ENCODE results near the gene IMPA2.

The IMPA2 gene

GRCh38 chr18:12012697-12013096 lies 31.4 kb downstream of the IMPA2 start:
- no peak for TF ChIP-seq POLR2A (IDR thresholded peaks at IDR 0.05; ENCODE audit: low read length)
- TF ChIP-seq GATA1 (IDR thresholded peaks at IDR 0.05; ENCODE audit: low read depth, low read length), result no peak
- no peak for DNase-seq

DNA sequence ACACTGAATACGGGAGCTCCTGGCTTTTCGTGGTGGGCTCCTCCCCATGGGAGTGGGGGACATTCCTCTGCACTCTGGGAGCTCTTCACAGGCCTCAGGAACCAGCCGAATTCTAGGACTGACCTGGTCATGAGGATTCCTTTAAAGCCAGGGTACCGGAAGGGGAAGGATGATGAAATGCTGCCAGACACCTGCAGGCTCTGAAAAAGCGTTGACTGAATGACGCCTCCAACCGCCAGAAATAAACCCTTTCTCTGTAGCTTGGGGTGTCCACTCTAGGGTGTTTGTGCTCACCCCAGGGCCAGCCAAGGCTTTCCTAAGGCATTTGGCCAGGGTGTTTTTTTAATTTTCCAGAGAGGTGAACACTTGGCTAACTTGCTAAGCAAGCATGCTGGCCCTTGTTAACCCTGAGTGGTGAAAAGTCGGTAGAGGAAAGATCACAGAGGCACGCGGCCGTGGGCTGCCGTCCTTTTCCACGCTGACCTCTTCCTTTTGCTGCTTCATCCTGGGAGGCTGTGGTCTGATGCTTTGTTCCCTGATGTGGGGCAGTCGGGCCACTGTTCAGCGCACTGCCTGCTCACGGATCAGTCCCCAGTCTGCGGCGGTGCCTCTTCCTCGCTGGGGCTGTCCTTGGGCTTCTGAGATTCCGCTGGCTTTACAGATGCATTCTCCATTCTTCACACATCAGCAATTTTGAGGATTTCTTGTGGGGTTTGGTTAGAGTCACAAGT lies 32.0 kb downstream of the IMPA2 start:
- TF ChIP-seq POLR2A (IDR thresholded peaks at IDR 0.05; ENCODE audit: low read length) (no peak), GATA1 (IDR thresholded peaks at IDR 0.05; ENCODE audit: low read depth, low read length) (no peak)

DNA sequence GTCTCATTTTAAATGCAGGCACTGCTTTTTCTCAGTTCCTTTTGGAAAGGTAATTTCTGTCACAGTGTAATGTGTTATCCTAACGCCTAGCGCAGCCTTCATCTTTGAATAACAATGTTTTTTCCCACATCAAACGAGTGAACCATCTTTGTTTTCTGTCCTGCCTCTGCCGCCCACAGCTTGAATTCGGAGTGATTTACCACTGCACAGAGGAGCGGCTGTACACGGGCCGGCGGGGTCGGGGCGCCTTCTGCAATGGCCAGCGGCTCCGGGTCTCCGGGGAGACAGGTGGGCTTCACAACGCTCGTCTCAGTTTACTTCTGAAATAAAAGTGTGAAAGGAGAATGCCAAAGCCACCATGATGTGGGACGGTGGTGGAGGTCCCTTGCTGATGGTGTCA lies 32.8 kb downstream of the IMPA2 start:
- no peak for DNase-seq
- TF ChIP-seq POLR2A (IDR thresholded peaks at IDR 0.05; ENCODE audit: low read length) (no peak), GATA1 (IDR thresholded peaks at IDR 0.05; ENCODE audit: low read depth, low read length) (no peak)

More for the DNA sequence above, 32.0 kb downstream of the IMPA2 start:
- DNase-seq, result no peak

DNA sequence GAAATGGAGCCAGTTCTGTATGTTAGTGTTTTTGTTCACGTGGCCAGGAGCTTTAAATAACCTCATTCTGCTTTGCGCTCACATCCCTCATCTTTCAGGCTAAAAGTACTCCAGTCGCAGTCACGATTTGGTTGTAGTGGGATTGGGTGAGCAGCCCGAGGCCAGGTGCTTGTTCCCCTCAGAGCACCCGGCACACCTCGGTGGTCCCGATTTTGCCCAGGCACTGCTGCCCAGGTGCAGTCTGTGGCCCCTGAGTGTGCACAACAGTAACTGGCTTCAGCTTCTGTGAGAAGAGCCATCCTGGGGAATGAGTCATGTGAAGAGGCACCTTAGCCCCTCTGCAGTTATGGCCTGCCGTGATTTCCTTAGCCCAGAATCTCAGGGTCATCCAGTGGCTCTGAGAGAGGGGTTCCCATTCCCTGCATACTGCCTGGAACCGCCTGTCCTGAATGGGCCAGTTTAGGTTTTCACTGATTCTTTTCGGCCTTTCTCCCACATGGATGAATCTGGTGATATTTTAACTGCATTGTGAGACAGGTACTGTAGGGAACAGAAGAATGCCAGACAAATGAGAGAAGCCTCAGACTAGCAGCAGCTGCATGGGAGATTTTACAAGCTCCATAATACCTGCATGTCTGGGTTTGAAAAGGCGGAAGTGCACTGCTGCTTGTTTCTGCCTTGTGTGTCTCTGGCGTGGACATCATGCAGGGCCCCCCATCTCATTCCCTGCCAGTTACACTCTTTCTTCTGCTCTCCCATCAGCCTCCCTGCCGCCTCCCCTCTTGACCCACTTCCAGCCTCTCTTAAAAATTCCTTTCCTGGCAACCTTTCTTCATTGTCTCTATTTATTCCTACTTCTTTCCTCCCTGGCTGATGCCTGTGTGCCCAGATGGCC lies 33.5 kb downstream of the IMPA2 start:
- TF ChIP-seq POLR2A (IDR thresholded peaks at IDR 0.05; ENCODE audit: low read length) (no peak), GATA1 (IDR thresholded peaks at IDR 0.05; ENCODE audit: low read depth, low read length) (no peak)
- no peak for DNase-seq

DNA sequence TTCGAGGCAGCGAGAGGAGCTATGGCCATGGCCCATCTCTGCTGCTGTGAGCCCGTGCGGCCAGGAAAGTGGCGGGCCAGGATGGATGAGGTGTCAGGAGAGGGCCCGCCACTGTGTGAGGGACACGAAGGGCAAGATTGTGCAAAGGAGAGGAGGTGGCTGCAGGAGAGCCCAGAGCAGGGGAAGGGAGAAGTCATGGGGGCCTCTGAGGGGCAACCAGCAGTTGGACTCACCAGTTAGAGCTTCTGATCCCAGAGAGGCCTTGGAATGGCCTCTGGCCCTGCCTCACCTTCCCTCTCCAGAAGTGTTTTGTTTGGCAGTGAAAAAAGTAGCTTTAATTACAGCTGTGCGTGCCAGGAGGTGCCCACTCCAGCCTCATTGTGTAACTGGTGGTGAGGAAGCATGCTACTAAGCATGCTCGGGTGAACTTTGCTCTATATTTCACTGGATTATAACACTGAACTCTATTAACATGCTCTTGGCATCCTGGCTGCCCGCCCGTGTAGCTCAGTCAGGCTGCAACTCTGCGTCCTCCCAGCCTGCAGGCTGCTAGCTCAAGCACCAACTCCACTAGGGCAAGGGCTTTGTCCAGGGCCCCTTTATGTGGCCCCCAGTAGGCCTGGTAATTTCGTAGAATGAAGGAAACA lies 34.2 kb downstream of the IMPA2 start:
- no peak for TF ChIP-seq GATA1 (IDR thresholded peaks at IDR 0.05; ENCODE audit: low read depth, low read length)
- no peak for TF ChIP-seq POLR2A (IDR thresholded peaks at IDR 0.05; ENCODE audit: low read length)
- DNase-seq, result no peak

- TF ChIP-seq GATA1 (IDR thresholded peaks at IDR 0.05; ENCODE audit: low read depth, low read length) (no peak), POLR2A (IDR thresholded peaks at IDR 0.05; ENCODE audit: low read length) (no peak)
- DNase-seq, result no peak
These were observed 35.8 kb downstream of the IMPA2 start for GRCh38 chr18:12017081-12017480.

- TF ChIP-seq POLR2A (IDR thresholded peaks at IDR 0.05; ENCODE audit: low read length), result no peak
- TF ChIP-seq GATA1 (IDR thresholded peaks at IDR 0.05; ENCODE audit: low read depth, low read length), result no peak
These were observed 37.6 kb downstream of the IMPA2 start for GRCh38 chr18:12018861-12019260.

GRCh38 chr18:12021077-12021476 lies 39.8 kb downstream of the IMPA2 start:
- DNase-seq, result no peak
- TF ChIP-seq POLR2A (IDR thresholded peaks at IDR 0.05; ENCODE audit: low read length), result no peak
- no peak for TF ChIP-seq GATA1 (IDR thresholded peaks at IDR 0.05; ENCODE audit: low read depth, low read length)

More at GRCh38 chr18:12018861-12019260, 37.6 kb downstream of the IMPA2 start:
- no peak for DNase-seq

DNA sequence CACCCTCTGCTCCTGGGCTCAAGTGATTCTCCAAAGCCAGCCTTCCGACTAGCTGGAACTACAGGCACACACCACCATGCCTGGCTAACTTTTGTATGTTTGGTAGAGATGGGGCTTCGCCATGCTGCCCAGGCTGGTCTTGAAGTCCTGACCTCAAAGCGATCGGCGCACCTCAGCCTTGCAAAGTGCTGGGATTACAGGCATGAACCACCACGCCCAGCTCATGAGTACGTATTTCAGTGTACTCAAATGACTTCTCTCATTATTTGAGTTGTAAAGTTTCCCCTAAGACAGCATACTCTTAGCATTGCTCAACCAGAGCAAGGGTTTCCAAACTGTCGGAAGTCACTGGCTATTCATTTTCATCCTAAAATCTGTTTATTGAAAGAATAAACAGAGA lies 40.3 kb downstream of the IMPA2 start:
- TF ChIP-seq GATA1 (IDR thresholded peaks at IDR 0.05; ENCODE audit: low read depth, low read length) (no peak), POLR2A (IDR thresholded peaks at IDR 0.05; ENCODE audit: low read length) (no peak)
- DNase-seq, result no peak

- TF ChIP-seq GATA1 (IDR thresholded peaks at IDR 0.05; ENCODE audit: low read depth, low read length) (no peak), POLR2A (IDR thresholded peaks at IDR 0.05; ENCODE audit: low read length) (no peak)
- no peak for DNase-seq
These were observed 42.1 kb downstream of the IMPA2 start for GRCh38 chr18:12023375-12023774.

DNA sequence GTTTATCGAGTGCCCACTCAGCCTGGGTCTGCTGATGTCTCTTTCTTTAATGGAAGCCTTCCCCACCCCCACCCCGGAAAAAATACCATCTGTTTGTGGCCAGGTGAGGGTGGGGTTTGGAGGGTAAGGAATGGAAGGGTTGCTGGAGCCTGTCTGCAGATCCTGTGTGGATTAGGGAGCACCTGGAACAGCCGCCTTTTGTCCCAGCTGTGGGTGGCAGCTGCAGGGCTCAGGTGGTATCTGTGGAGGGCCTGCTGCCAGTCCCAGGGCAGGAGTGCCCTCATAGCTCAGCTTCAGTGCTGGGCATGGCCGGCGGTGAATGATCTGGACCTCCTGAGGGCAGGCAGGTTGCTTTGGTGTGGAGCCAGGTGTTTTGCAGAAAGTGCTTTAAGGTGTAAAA lies 45.3 kb downstream of the IMPA2 start:
- TF ChIP-seq POLR2A (IDR thresholded peaks at IDR 0.05; ENCODE audit: low read length), result no peak
- no peak for TF ChIP-seq GATA1 (IDR thresholded peaks at IDR 0.05; ENCODE audit: low read depth, low read length)
- DNase-seq, result no peak

DNA sequence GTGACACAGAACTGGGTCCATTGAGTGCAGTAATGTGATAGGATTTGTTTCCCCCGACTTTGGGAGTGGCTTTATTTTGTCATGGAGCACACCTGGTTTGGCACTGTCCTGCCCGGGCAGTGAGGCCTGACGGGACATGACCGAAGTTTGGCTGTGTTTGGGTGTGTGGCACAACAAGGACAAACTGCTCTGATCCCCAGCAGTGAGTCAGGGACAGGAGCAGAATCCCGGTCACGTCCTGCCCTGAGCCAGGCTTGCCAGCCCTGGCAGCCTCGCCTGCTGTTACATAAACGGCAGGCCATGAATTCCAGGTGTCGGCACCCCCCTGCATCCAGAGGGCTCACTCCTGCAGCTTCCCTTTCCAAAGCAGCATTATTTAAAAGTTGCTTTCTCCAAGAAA lies 45.7 kb downstream of the IMPA2 start:
- no peak for DNase-seq
- TF ChIP-seq POLR2A (IDR thresholded peaks at IDR 0.05; ENCODE audit: low read length) (no peak), GATA1 (IDR thresholded peaks at IDR 0.05; ENCODE audit: low read depth, low read length) (no peak)

DNA sequence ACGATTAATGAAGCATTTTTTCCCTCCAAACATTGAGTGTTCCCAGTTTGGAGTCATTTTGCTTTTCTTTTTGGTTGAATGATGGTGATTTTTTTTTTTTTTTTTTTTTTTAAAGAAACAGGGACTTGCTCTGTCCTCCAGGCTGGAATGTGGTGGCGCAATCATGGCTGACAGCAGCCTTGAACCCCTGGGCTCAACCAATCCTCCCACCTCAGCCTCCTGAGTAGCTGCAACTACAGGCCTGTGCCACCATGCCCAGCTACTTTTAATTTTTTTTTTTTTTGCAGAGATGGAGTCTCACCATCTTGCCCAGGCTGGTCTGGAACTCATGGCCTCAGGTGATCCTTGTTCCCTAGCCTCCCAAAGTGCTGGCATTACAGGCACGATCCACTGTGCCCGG lies 46.2 kb downstream of the IMPA2 start:
- DNase-seq, result no peak
- TF ChIP-seq GATA1 (IDR thresholded peaks at IDR 0.05; ENCODE audit: low read depth, low read length) (no peak), POLR2A (IDR thresholded peaks at IDR 0.05; ENCODE audit: low read length) (no peak)

DNA sequence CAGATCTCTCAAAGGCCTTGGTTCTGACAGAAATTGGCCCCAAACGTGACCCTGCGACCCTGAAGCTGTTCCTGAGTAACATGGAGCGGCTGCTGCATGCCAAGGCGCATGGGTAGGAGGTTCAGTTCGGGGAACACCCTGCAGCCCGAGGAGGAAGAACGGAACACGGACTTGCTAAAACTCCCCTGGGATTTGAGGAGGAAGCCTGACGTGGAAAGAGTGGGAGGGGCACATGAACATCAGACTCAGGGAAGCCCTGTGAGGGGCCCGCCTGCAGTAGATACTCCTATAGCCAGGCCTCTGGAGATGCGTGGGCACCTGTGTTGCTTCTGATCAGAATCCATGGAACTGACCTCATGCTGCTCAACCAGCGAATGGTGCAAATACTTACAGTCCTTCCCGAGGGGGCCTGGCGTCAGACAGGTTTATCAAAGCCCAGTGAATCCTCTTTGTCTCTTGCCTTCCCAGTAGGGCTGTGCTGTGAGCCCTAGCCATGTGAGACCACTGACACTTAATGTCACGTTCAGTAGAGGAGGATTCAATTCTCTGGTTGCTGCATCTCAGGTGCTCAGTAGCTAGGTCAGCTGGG lies 46.8 kb downstream of the IMPA2 start:
- no peak for TF ChIP-seq GATA1 (IDR thresholded peaks at IDR 0.05; ENCODE audit: low read depth, low read length)
- TF ChIP-seq POLR2A (IDR thresholded peaks at IDR 0.05; ENCODE audit: low read length), result no peak
- DNase-seq, result no peak
